Hepatocyte (in vitro differentiated cells): Measurements from ENCODE around the gene NR2C1. TPM values are rescaled to one million over a fixed set of nuclear protein-coding genes. Genes with fewer than 3 reads are reported as not detected.

Experiments used
- DNase-seq: peaks from one replicate; pipeline ENCODE4 v3.0.0-alpha.2; 2016; ENCODE audit warnings: low spot score
- H2AFZ ChIP-seq: fragments of 200-600 bp; sonication (generic); 2 replicates; pipeline ENCODE4 v1.6.0; 2016; ENCODE audit warnings: antibody characterized with exemption, mild to moderate bottlenecking
- H3K27ac ChIP-seq: fragments of 200-600 bp; sonication (generic); 2 replicates; pipeline ENCODE4 v1.5.1; 2016; ENCODE audit warnings: mild to moderate bottlenecking
- H3K27me3 ChIP-seq: fragments of 200-600 bp; sonication (generic); 2 replicates; pipeline ENCODE4 v1.6.1; 2016
- H3K36me3 ChIP-seq: fragments of 200-600 bp; sonication (generic); replicated peaks from 2 replicates; pipeline ENCODE4 v1.5.1; 2016; ENCODE audit warnings: low read depth; ENCODE audit not compliant: insufficient read depth
- H3K4me1 ChIP-seq: fragments of 200-600 bp; sonication (generic); 2 replicates; pipeline ENCODE4 v1.5.1; 2016; ENCODE audit warnings: mild to moderate bottlenecking, moderate library complexity; ENCODE audit not compliant: insufficient read depth
- H3K4me2 ChIP-seq: fragments of 200-600 bp; sonication (generic); 2 replicates; pipeline ENCODE4 v1.6.0; 2016
- H3K4me3 ChIP-seq: fragments of 200-600 bp; sonication (generic); 2 replicates; pipeline ENCODE4 v1.5.1; 2016; ENCODE audit warnings: mild to moderate bottlenecking
- H3K79me2 ChIP-seq: fragments of 200-600 bp; sonication (generic); 2 replicates; pipeline ENCODE4 v1.6.0; 2017; ENCODE audit warnings: mild to moderate bottlenecking
- H3K9me2 ChIP-seq: fragments of 200-600 bp; sonication (generic); replicated peaks from 2 replicates; pipeline ENCODE4 v1.6.0; 2017; ENCODE audit warnings: mild to moderate bottlenecking; ENCODE audit not compliant: insufficient read depth
- H3K9me3 ChIP-seq: fragments of 200-600 bp; sonication (generic); 2 replicates; pipeline ENCODE4 v1.5.1; 2016; ENCODE audit warnings: low read depth, mild to moderate bottlenecking
- H4K20me1 ChIP-seq: fragments of 200-600 bp; sonication (generic); 2 replicates; pipeline ENCODE4 v1.6.0; 2016; ENCODE audit warnings: mild to moderate bottlenecking; ENCODE audit not compliant: insufficient read depth, poor library complexity, severe bottlenecking
- CTCF ChIP-seq: fragments of 200-600 bp; sonication (generic); IDR thresholded peaks from 2 replicates; pipeline ENCODE4 v1.5.1; 2016; ENCODE audit warnings: antibody characterized with exemption, mild to moderate bottlenecking; ENCODE audit not compliant: poor library complexity
- EZH2 ChIP-seq: fragments of 200-600 bp; sonication (generic); IDR thresholded peaks from 2 replicates; pipeline ENCODE4 v1.6.1; 2016; ENCODE audit warnings: antibody characterized with exemption, mild to moderate bottlenecking, borderline replicate concordance
- EZH2phosphoT487 ChIP-seq: fragments of 200-600 bp; sonication (generic); IDR thresholded peaks from one replicate; pipeline ENCODE4 v1.6.1; 2018; ENCODE audit warnings: antibody characterized with exemption, mild to moderate bottlenecking, low read depth, moderate library complexity; ENCODE audit not compliant: unreplicated experiment, severe bottlenecking
- WGBS: methylation state at CpG from one replicate; pipeline ENCODE4 v1.1.6; 2016; ENCODE audit warnings: low lambda C conversion rate; ENCODE audit errors: missing lambda C conversion rate; 5-methylcytosine and 5-hydroxymethylcytosine counted together
- polyA plus RNA-seq: library from polyadenylated mRNA; unstranded; fragments of >200 nt; fragmentation: Nextera tagmentation; extraction: Ambion mirVana; gene quantifications from 2 replicates; pipeline ENCODE4 v1.2.1, GENCODE V29; 2016
- total RNA-seq: library from RNA; depleted of rRNA; stranded (reverse); fragments of >200 nt; gene quantifications from 2 replicates; pipeline ENCODE4 v1.2.3, GENCODE V29; 2014

The NR2C1 gene
- total and polyA plus RNA-seq, 2 experiments from 2014 or later = 28.4 to 40.6 TPM

GRCh38 chr12:94990222-94990621, 83.2 kb downstream of the NR2C1 start:
- TF ChIP-seq CTCF (no peak), EZH2phosphoT487 (no peak), EZH2 (no peak)
- Histone ChIP-seq H3K4me3 (no peak overlapping the region), H3K27me3 (no peaks in the 10 kb centered on the region), H3K4me1 (no peaks in the 10 kb centered on the region), H2AFZ (no peak overlapping the region), H3K9me3 (no peaks in the 10 kb centered on the region), H3K36me3 (no peaks in the 10 kb centered on the region), H3K79me2 (peaks cover 4% of the 10 kb centered on the region), H3K4me2 (no peak overlapping the region), H3K27ac (no peak overlapping the region), H4K20me1 (no peaks in the 10 kb centered on the region), H3K9me2 (no peaks in the 10 kb centered on the region)
- WGBS = 96% methylated on average over 3 of the region's 3 CpGs
- no peak for DNase-seq

GRCh38 chr12:94988471-94988870, 84.9 kb downstream of the NR2C1 start:
- H2AFZ ChIP-seq = no peak overlapping the region
- no peak for DNase-seq
- H4K20me1 ChIP-seq = no peaks in the 10 kb centered on the region
- no peaks in the 10 kb centered on the region for H3K9me3 ChIP-seq
- no peak overlapping the region for H3K4me2 ChIP-seq
- H3K4me3 ChIP-seq = no peak overlapping the region
- H3K27me3 ChIP-seq = no peaks in the 10 kb centered on the region
- H3K36me3 ChIP-seq = no peaks in the 10 kb centered on the region
- WGBS = 91% methylated on average over 6 of the region's 6 CpGs
- H3K9me2 ChIP-seq = no peaks in the 10 kb centered on the region
- no peak overlapping the region for H3K27ac ChIP-seq
- H3K79me2 ChIP-seq = peaks cover 4% of the 10 kb centered on the region
- TF ChIP-seq CTCF (no peak), EZH2 (no peak), EZH2phosphoT487 (no peak)
- H3K4me1 ChIP-seq = no peaks in the 10 kb centered on the region

GRCh38 chr12:94987801-94988200, 85.6 kb downstream of the NR2C1 start:
- TF ChIP-seq CTCF = no peak
- TF ChIP-seq EZH2 = no peak
- TF ChIP-seq EZH2phosphoT487 = no peak
- WGBS = 74% methylated on average over 2 of the region's 2 CpGs
- Histone ChIP-seq H3K27ac (no peak overlapping the region), H3K4me2 (no peak overlapping the region), H3K79me2 (peaks cover 4% of the 10 kb centered on the region), H3K4me3 (no peak overlapping the region), H3K36me3 (no peaks in the 10 kb centered on the region), H4K20me1 (no peaks in the 10 kb centered on the region), H3K9me3 (no peaks in the 10 kb centered on the region), H2AFZ (no peak overlapping the region), H3K27me3 (no peaks in the 10 kb centered on the region), H3K9me2 (no peaks in the 10 kb centered on the region), H3K4me1 (no peaks in the 10 kb centered on the region)
- no peak for DNase-seq
